Neural progenitor cell (in vitro differentiated cells): Measurements from ENCODE around the gene GNG14.

Experiments used
- CTCF ChIP-seq: fragments of 200-600 bp; sonication (generic); IDR thresholded peaks from 2 replicates; pipeline ENCODE4 v1.5.1; 2017; ENCODE audit warnings: antibody characterized with exemption, mild to moderate bottlenecking
- EZH2 ChIP-seq: fragments of 200-600 bp; sonication (generic); IDR thresholded peaks from 2 replicates; pipeline ENCODE4 v1.6.1; 2017; ENCODE audit warnings: antibody characterized with exemption, mild to moderate bottlenecking, moderate library complexity

GRCh38 chr19:12736995-12737834 is 49.4 kb downstream of the GNG14 start, which contains the start of gene GET3:
- TF ChIP-seq CTCF (no peak), EZH2 (no peak)
